Endothelial cell (in vitro differentiated cells): ENCODE data around the gene S100A10. TPM values are rescaled to one million over a fixed set of nuclear protein-coding genes. Genes with fewer than 3 reads are reported as not detected.

Experiments used
- DNase-seq: peaks from one replicate; pipeline ENCODE4 v3.0.0; 2021; ENCODE audit warnings: low spot score
- H3K27ac Mint-ChIP-seq: one replicate; pipeline ENCODE4 v1.8.0; 2021; ENCODE audit warnings: mixed read lengths, inconsistent platforms; ENCODE audit not compliant: unreplicated experiment
- H3K27me3 Mint-ChIP-seq: one replicate; pipeline ENCODE4 v1.8.0; 2021; ENCODE audit warnings: mild to moderate bottlenecking, moderate library complexity, mixed read lengths, inconsistent platforms; ENCODE audit not compliant: unreplicated experiment
- H3K36me3 Mint-ChIP-seq: one replicate; pipeline ENCODE4 v1.8.0; 2021; ENCODE audit warnings: mild to moderate bottlenecking, low read depth, mixed read lengths, inconsistent platforms; ENCODE audit not compliant: unreplicated experiment
- H3K4me1 Mint-ChIP-seq: one replicate; pipeline ENCODE4 v1.8.0; 2021; ENCODE audit warnings: mild to moderate bottlenecking, mixed read lengths, inconsistent platforms; ENCODE audit not compliant: unreplicated experiment
- H3K4me3 Mint-ChIP-seq: one replicate; pipeline ENCODE4 v1.8.0; 2021; ENCODE audit warnings: mild to moderate bottlenecking, mixed read lengths, inconsistent platforms; ENCODE audit not compliant: unreplicated experiment
- H3K9me3 Mint-ChIP-seq: one replicate; pipeline ENCODE4 v1.8.0; 2021; ENCODE audit warnings: mixed read lengths, inconsistent platforms; ENCODE audit not compliant: unreplicated experiment
- CTCF ChIP-seq: fragments of 200-600 bp; sonication (generic); IDR thresholded peaks from one replicate; pipeline ENCODE4 v1.5.0; 2021; ENCODE audit warnings: antibody characterized with exemption; ENCODE audit not compliant: unreplicated experiment
- total RNA-seq: library from RNA; stranded (reverse); fragmentation: NEBNext Ultra II Directional; extraction: Animal tissue kit (Norgen Biotek cat#: 25700); gene quantifications from one replicate; pipeline ENCODE4 v1.2.1, GENCODE V29; 2021; ENCODE audit not compliant: unreplicated experiment

S100A10 gene
- total RNA-seq, 1 donor from 2014 or later, result 241 TPM

- H3K27ac Mint-ChIP-seq, result peak overlapping the region; percentile 81
- H3K4me1 Mint-ChIP-seq, result peaks cover 29% of the 10 kb centered on the region
Measured at GRCh38 chr1:151993084-151993733, 450 bp downstream of the S100A10 start.

GRCh38 chr1:151992303-151993083 is 1.2 kb downstream of the S100A10 start:
- peak overlapping the region; percentile 95 for H3K4me3 Mint-ChIP-seq
- TF ChIP-seq CTCF, result no peak
- H3K27ac Mint-ChIP-seq, result peak overlapping the region; percentile 81
- no peaks in the 10 kb centered on the region for H3K9me3 Mint-ChIP-seq
- H3K4me1 Mint-ChIP-seq, result peaks cover 29% of the 10 kb centered on the region
- DNase-seq, result no peak
- peaks cover 5% of the 10 kb centered on the region for H3K27me3 Mint-ChIP-seq
- no peaks in the 10 kb centered on the region for H3K36me3 Mint-ChIP-seq

More at GRCh38 chr1:151993084-151993733, 450 bp downstream of the S100A10 start:
- Mint-ChIP-seq H3K9me3 (no peaks in the 10 kb centered on the region), H3K4me3 (peak overlapping the region; percentile 95), H3K36me3 (no peaks in the 10 kb centered on the region), H3K27me3 (peaks cover 5% of the 10 kb centered on the region)
- no peak for TF ChIP-seq CTCF
- peak; percentile 35 for DNase-seq

- DNase-seq, result no peak
- TF ChIP-seq CTCF, result no peak
- peak overlapping the region; percentile 52 for H3K27ac Mint-ChIP-seq
- peak overlapping the region; percentile 95 for H3K4me3 Mint-ChIP-seq
- peaks cover 5% of the 10 kb centered on the region for H3K27me3 Mint-ChIP-seq
- peaks cover 29% of the 10 kb centered on the region for H3K4me1 Mint-ChIP-seq
- no peaks in the 10 kb centered on the region for H3K36me3 Mint-ChIP-seq
- no peaks in the 10 kb centered on the region for H3K9me3 Mint-ChIP-seq
Measured at GRCh38 chr1:151991663-151992302, 1.9 kb downstream of the S100A10 start.

- Mint-ChIP-seq H3K4me1 (peaks cover 29% of the 10 kb centered on the region), H3K27ac (no peak overlapping the region), H3K36me3 (no peaks in the 10 kb centered on the region), H3K27me3 (peaks cover 5% of the 10 kb centered on the region), H3K9me3 (no peaks in the 10 kb centered on the region), H3K4me3 (no peak overlapping the region)
- no peak for DNase-seq
- TF ChIP-seq CTCF, result no peak
Measured at GRCh38 chr1:151990856-151991198, 2.8 kb downstream of the S100A10 start.
